Cortex of kidney (tissue), 1 donor: Measurements from ENCODE around the gene MBP.

Experiments
- DNase-seq: peaks from one replicate; lab custom pipeline; 2025; lab: John Stamatoyannopoulos, UW

Gene MBP

DNA sequence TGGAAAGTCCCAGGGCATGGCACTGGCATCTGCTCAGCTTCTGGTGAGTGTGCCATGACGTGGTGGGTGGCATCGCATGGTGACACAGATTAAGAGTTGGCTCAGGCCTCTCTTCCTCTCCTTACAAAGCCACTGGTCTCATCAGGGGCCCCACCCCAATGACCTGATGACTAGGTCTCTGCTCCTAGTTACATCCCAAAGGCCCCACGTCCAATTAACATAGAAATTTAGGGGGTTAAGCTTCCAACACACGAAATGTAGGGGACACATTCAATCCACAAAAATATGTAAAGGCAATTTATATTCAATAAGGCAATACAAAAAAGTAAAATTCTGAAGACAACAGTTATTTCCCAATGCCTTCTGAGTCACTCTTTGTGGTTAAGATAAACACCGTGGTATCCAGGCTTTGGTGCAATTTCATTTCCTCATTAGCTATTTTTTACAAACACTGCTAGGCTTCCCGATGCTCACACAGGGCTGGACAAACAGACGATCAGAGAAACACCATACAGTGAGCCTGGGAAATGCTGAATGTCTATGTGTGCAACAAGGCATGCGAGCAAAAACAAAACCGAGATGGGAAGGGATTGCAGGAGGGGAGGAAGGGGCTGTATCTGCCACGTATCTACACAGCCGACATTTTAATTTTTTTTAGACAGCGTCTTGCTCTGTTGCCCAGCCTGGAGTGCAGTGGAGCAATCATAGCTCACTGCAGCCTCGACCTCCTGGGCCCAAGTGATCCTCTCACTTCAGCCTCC lies 67.2 kb downstream of the MBP start:
- no peak for DNase-seq

- DNase-seq = no peak
These were observed 69.3 kb downstream of the MBP start for GRCh38 chr18:77063260-77063659.

GRCh38 chr18:77062518-77063003 lies 70.0 kb downstream of the MBP start:
- no peak for DNase-seq

DNA sequence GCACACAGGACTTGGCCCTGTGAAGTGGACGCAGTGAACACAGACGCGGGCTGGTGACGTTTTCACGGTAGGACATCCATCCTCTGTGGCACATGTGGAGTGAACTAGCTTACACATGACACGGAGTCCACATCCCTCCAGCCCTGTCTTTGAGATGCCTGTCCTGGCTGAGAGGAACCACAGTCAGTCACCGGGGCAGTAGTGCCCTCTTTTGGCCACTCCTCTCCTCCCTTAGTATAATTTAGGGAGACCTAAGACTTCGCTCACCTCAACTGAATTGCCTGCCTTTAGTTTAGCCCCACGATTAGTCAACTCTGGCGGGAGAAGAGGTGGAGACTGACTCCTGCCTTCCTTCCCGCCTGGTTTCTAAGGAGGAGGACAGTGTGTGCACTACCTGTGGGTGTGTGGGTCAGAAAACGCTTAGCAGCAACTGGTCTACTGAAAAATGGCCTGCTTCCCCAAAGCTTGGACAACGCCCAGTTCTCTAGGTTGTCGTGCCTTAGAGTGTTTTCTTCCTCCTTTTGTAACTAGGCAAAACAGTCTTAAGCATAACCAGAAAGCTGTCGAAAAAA lies 70.6 kb downstream of the MBP start:
- DNase-seq = no peak

GRCh38 chr18:77061281-77061945 lies 71.2 kb downstream of the MBP start:
- DNase-seq = no peak

DNA sequence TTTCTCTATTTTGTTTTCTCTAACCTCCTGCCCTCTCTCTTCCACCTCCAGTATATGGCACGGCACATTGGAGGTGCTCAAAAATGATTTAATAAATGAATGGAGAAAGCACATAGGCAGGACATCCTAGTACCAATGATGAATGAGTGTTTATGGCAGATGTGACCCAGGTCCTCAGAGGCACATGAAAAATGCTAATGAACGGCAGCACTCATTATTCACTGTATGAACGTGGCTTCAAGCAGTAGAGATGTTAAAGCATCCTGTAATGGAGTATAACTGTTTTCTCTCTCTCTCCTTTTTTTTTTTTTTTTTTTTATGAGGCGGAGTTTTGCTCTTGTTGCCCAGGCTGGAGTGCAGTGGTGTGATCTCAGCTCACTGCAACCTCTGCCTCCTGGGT lies 72.4 kb downstream of the MBP start:
- no peak for DNase-seq

DNA sequence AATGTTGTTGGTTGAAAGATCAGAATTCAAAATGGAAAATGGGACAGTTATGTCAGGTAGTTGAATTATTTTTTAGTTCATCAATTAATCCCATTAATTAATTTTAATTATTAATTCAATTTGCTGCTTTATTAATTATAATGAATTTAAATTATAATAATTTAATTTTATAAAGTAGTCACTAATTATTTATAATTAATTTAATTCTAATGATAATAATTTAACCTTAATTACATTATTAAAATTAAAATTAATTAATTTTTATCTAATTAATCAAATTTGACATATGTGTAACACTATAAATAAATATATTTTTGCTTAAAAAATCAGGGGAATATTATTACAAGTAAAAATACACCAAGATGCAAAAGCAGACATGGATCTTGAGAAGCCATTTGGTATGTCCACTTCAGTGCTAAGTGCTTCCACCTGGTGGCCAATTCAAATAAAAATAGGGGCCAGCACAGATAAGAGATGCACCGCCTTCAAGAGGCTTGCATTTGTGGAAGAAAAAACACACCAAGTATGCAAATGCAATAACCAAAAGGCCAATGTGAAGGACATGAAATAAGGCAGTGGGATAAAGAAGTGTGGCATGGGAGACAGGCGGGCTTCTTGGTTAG lies 73.2 kb downstream of the MBP start:
- DNase-seq = no peak

DNA sequence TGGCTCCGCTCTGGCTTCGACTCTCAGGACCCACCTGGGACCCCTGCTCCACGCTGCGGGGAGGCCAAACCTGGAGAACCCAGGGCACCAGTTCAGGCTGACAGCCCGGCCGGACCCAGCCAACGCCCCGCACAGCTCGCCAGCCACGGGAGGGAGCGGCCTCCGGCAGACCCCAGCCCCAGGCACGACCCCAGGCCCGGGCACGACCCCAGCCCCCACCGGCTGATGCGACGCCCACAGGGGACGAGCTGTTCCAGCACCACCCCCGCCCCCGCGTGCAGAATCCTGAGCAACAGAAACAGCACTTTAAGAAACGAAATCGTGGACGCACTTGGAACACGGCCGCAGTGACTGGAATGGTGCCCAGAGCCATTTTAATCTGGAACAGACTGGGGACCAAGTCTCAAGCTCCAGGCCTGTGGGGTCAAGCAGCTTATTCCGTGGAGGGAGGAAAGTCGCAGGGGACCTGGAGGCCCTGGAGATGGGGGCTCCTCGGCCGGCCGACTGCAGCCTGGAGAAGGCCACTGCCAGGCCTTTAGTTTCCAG lies 74.2 kb downstream of the MBP start:
- DNase-seq = no peak

DNA sequence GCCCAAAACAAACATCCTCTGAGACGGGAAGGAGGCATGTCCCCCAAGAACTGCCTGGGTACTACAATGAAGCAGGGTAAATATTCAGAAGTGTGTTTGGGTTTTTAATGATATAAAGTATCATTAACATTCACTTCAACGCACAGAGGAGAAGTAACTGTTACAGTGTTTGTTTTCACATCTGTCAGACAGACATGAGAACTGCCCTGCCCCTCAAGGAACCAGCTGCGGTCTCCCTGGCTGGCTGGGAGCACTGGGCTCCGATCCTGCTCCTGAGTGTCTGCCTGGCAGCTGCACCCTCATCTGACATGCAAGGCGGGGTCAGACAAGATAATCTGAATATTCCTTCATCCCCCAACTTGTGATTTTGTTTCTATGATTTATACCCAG lies 75.6 kb downstream of the MBP start:
- DNase-seq = no peak

DNA sequence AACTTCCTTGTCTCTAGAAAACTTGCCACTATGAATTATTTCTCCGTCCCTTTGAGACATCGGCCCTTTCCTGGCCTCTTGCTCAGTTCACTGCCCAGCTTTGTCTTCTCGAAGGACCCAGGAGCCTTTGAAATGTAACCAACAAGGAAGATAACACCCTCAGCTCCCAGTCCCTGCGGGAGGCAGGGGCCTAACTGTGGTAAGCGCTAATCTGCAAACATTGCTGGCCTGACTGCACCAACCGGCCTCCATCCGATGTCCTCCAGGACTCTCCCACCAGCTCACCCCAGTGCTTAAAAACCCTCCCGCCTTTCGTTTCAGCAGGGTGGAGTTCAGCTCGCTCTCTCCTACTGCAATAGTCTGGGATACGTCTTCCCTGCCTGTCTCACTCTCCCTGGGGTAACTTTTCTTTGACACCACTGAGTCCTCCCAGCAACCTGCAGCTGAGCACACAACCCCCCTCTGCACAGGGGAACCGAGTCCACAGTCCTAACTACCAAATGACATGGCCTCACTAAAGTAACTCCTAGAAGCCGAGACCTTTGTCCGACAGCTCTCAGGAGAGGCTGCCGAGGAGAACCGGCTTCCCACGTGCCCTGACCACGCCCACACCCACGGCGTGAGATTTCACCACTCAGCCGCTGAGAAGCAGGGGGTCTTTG lies 76.1 kb downstream of the MBP start:
- DNase-seq = no peak

- DNase-seq = no peak
These were observed 76.9 kb downstream of the MBP start for GRCh38 chr18:77055429-77056300.

- no peak for DNase-seq
These were observed 77.8 kb downstream of the MBP start for GRCh38 chr18:77054606-77055428.

DNA sequence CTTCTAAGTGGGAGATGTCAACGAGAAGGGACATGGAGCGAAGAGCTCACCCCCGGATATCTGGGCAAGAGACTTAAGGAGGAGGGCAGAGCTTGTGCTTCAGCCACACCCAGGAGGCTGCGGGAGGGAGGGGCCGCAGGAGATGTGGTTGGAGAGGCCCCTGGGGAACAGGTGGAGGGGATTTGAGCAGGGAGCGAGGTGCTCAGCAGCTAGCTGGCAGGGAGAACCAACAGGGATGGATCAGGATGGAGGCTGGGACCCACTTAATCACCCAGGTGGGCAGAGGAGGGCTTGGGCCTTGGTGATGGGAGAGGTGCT lies 78.3 kb downstream of the MBP start:
- no peak for DNase-seq

GRCh38 chr18:77053616-77054287 lies 78.8 kb downstream of the MBP start:
- no peak for DNase-seq

GRCh38 chr18:77052983-77053309 lies 79.6 kb downstream of the MBP start:
- no peak for DNase-seq

GRCh38 chr18:77052297-77052982 lies 80.1 kb downstream of the MBP start:
- DNase-seq = no peak

DNA sequence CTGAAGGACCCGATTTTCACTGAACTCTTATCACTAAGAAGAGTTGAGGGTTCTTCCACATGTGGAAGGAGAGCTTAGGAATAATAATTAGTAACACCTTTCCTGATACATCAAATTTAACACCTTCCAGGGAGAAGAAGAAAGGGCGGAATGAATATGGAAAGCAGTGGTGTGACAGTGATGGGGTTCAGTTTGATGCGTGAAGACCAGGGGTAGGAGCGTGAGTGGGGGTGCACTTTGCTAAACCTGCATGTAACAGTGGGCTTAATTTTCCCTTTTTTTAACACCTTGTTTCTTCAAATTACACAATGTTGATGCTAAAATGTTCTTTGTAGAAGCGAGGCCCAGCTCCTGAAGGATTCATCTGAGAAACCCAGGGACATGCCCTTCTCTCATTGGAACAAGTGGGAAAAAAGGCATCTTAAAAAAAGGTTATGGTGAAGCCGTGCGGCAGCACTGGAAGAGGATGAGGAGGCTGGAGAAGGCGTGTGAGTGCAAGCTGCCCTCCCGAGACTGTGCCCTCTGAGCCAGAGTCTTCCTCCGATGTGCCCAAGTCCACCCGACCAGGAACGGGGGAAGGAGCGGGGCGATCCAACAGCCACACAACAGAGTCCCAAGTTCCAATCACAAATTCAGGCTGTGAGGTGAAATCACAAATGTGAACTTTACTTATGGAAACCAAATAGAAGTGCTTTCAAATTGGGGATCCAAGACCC lies 80.8 kb downstream of the MBP start:
- DNase-seq = no peak

- DNase-seq = no peak
These were observed 82.6 kb downstream of the MBP start for GRCh38 chr18:77049938-77050337.
